DMS79 treated with DMSO at 0.1 percent for 48 hours (cell line): ENCODE results near the gene PDCD1.

Source experiments
- DNase-seq: peaks from one replicate; lab custom pipeline; 2025; lab: John Stamatoyannopoulos, UW

PDCD1 gene

DNA sequence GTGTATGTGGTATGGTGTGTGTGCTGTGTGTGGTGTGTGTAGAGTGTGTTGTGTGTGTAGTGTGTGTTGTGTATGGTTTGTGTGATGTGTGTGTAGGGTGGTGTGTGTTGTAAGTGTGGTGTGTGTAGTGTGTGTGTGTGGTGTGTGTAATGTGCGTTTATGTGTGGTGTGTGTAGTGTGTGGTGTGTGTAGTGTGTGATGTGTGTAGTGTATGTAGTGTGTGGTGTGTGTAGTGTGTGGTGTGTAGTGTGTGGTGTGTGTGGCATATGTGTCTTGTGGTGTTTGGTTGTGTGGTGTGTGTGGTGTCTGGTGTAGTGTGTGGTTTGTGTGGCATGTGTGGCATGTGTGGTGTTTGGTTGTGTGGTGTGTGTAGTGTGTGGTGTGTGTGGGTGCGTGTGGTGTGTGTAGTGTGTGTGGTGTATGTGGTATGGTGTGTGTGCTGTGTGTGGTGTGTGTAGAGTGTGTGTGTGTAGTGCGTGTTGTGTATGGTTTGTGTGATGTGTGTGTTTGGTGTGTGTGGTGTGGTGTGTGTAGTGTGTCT, 6.8 kb upstream of the PDCD1 start:
- no peak for DNase-seq

- DNase-seq: no peak
These were observed 6.1 kb upstream of the PDCD1 start for GRCh38 chr2:241864850-241865213.

DNA sequence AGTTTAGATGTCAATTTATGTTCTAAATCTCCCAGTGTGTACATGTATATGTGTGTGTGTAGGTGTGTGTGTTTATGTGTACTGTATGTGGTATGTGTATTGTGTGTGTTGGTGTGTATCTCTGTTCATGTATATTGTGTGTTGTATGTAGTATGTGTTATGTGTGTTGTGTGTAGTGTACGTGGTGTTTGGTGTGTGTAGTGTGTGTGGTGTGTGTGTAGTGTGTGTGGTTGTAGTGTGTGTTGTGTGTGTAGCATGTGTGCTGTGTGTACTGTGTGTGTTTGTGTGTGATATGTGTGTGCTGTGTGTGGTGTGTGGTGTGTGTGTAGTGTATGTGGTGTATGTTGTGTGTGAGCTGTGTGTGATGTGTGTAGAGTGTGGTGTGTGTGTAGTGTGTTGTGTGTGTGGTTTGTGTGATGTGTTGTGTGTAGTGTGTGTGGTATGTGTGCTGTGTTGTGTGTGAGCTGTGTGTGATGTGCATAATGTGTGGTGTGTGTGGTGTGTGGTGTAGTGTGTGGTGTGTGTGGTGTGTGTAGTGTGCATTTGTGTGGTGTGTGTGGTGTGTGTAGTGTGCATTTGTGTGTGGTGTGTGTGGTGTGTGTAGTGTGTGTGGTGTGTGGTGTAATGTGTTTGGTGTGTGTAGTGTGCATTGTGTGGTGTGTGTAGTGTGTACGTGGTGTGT, 5.6 kb upstream of the PDCD1 start:
- DNase-seq: no peak

DNA sequence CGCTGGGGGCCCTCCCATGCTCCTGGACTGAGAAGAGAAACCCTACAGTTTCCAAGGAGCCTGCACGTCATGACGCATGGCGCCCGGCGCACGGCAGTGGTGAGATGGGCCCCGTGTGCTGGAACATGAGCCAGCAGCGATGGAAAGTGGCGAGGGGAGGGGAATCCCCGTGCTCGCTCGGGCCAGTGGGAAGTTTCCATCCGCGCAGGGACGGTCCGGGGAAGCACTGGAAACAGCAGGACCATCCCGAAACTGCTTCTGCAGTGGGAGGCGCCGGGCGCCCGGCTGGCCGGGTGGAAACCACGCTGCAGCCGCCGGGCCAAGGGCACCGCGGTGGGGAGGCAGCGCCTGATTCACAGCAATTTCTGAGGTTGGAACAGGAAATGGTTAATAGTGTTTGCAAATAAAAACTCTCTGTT, 4.9 kb upstream of the PDCD1 start:
- no peak for DNase-seq

DNA sequence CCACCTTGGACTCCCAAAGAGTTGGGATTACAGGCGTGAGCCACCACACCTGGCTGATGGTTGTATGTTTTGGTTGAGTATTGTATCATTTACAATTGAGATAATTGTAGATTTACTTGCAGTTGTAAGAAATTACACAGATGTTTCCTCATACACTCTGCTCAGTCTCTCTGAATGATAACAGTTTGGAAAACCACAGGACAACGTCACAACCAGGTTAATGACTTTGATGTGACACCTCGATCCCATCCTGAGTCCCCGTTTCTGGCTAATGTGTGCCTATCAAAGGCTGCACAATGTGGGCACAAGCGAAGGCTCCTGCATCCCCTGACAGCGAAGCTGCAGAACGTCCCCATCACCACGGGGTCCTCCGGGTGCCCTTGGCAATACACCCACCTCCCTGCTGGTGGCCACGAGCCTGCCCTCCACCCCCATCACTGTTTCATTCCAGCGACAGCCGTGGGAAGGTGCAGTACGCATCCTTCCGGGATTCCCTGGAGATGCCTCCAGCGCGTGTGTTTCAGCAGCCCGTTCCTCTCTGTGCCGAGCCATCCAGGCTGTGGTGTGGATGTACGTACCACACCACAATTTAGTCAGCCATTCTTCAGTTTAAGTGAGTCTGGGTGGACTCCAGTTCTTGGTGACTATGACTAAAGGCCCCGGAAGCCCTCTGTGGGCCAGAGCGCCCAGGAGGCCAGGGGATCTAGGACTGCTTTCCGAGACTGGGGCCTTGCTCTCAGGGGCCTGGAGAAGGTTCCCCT, 4.3 kb upstream of the PDCD1 start:
- no peak for DNase-seq

DNA sequence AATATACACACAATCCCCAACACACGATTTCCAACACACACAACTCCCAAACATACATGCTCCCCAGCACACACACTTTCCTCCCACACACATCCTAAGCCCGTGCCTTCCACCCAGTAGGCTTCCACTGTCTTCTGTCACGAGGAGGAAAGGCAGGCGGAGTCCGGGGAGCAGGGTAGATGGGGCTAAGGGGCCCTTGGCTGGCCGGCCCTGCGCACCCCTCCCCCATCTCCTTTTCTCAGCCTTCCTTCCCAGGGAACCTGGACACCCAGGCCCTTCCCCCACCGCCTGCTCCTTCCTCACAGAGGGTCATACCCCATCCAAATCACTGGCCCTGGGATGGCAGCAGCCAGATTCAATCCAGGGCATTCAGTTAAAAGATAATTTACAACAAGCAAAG, 3.4 kb upstream of the PDCD1 start:
- no peak for DNase-seq

DNA sequence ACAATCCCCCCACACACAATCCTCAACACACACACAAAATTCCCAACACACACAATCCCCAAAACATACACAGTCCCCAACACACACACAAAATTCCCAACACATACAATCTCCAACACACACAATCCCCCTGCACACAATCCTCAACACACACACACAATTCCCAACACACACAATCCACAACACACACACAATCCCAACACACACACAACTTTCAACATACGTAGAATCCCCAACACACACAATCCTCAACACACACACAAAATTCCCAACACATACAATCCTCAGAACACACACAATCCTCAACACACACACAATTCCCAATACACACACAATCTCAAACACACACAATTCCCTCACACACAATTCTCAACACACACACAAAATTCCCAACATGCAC, 2.6 kb upstream of the PDCD1 start:
- DNase-seq: no peak

DNA sequence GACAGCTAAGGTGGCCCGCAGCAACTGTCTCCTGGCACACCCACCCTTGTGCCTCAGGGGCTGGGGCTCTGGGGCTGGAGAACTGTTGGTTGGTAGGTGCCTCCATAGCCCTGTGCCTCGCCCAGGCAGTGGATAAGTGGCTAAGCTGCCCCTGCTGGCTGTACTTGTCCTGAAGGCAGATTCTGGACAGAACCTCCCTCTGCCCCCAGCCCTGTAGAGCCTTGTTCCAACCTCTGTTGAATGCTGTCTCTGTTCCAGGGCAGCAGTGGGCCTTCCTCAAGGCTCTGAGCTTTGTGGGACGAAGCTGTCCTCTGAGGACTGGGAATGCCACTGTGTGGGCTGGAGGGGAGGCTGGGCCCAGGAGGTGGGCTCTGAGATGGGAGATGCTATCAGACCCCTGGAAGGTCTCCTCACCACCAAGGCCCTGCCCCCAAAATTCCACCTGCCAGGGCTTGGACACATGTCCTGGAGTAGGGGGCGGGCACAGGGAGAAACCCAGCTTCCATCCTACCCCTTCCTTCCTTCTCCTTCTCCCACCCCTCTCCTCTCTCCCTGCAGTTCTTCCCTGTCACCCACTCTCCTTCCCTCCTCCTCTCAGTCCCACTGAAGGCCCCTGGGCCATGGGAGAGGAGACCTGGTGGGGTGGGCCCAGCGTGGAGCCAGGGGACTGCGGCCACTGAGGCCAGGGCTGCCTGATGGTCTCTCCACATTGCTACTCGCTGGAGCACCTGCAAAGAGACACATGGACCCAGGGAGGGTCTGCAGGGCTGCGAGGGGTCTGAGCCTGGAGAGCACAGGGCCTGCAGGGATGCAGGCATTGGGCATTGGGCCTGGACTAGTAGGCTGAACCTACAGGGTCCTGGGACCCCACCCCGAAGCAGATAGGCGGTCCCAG, 1.7 kb upstream of the PDCD1 start:
- DNase-seq: no peak

DNA sequence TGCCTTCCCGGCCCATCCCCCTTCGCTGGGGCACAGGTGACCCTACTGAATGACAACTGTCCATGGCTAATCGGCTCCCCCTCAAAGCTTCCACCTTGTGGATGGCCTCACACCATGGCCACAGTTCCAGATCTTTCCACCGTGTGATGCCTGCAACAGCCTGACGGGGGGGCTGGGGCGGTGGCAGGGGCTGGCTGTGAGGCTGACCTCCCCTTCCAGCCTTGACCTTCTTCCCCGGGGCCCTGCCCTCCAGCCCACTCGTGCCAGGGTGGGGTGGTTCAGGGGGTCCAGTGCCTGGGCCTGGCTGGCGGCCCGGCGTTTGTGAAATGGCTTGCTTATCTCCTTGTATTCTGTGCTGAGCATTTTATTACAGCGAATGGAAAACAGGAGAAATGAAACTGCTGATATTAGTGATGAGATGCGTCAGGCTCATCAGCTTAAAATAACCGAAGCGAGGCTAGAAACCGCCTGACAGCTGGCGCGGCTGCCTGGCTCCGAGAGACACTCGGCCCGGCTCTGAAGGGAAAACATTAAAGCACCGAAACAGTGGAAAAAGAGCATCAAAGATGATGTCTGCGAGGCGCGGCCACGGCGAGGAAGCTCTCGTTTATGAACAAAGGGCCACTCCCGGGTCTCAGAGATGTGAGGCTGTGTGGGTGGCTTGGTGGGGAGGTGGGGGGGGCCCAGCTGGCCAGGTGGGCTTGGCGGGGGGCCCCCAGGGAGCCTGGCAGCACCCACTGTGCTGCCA, 916 bp upstream of the PDCD1 start:
- DNase-seq: no peak

DNA sequence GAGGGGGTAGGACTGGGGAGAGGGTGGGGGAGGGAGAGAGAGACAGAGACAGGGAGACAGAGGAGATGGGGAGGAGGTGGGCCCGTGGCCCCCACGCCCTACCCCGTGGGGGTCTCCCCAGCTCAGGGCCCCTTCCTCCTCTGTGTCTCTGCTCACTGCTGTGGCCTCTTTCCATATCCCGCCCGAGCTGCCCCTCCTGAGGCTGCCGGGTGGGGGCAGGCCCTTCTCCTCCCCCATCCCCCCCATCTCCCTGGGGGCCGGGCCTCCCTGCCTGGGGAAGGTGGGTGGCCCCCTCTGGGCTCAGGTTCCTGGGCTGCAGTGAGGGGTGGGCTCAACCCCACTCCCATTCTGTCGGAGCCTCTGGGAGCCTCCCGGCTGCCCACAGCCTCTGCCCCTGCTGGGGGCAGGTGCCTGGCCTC, 332 bp upstream of the PDCD1 start:
- no peak for DNase-seq

DNA sequence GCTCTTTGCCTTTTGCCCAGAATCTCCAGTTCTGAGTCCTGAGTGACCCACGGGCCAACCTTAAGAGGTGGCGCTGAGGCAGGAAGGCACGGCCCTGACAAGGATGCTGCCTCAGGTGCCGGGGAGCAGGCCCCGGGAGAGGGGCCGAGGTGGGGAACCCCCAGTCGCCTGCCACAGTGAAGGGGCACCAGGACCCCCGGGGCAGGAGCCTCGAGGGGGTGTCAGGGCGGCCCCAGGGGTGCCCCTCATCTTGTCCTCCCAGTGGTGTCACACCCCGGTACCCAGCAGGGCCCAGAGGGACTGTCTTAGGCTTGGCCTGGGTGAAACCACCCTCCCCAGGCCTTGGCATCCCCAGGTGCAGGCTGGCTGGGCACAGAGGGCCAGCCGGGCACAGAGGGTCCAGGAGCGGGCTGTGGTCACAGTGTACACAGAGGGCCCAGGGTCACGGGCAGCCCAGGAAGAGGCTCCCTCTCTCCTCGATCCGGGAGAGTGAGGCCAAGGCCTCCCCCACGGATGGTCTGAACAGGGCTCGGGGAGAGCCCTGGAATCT, 1.0 kb downstream of the PDCD1 start:
- no peak for DNase-seq

GRCh38 chr2:241857041-241857541, 1.6 kb downstream of the PDCD1 start:
- DNase-seq: no peak

DNA sequence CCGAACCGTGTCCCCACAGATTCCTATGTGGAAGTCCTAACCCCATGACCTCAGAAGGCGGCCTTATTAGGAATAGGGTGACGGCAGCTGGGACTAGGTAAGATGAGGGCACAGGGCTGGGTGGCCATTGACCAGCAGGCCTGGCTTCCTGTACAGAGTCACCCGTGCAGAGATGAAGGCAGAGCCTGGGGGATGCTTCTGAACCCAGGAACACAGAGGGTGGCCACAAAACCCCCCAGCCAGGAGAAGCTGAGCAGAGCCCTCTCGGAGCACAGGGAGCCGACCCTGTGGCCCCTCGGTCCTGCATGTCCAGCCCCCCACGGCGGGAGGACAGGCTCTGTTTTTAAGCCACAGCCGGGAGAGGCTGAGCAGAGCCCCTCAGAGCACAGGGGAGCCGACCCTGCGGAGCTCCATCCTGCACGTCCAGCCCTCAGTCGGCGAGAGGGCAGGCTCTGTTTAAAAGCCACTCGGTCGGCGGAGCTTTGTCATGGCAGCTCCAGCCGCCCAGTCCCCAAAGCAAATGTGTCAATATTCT, 2.7 kb downstream of the PDCD1 start:
- no peak for DNase-seq

DNA sequence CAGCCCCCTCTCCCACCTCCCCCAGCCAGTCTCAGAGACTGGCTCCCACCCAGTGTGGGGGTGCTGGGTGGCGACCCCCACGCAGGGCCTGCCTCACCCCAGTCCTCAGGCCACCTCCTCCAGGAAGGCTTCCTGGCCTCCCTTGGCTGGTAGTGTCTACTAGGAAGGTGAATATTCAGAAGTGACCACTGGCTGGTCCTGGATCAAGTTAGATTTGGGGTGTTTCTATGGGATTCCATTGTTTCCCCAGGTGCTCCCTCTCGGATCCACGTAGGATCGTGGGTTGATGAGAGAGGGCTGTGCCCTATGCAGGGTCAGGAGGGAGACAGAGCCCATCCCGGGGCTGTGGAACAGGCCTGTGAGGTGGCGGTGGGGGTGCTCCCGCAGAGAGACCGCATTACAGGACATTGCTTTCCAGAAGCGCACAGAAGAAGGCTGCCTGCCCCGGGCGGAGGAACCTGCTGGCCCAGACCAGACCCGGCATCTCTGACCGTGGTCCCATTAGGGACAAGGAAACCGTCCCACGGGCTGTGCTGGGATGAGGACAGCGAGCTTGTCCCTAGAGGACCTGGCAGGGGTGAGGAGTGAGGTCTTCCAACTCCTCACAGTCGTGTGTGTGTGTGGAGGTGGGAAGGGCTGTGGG, 3.3 kb downstream of the PDCD1 start:
- DNase-seq: no peak

DNA sequence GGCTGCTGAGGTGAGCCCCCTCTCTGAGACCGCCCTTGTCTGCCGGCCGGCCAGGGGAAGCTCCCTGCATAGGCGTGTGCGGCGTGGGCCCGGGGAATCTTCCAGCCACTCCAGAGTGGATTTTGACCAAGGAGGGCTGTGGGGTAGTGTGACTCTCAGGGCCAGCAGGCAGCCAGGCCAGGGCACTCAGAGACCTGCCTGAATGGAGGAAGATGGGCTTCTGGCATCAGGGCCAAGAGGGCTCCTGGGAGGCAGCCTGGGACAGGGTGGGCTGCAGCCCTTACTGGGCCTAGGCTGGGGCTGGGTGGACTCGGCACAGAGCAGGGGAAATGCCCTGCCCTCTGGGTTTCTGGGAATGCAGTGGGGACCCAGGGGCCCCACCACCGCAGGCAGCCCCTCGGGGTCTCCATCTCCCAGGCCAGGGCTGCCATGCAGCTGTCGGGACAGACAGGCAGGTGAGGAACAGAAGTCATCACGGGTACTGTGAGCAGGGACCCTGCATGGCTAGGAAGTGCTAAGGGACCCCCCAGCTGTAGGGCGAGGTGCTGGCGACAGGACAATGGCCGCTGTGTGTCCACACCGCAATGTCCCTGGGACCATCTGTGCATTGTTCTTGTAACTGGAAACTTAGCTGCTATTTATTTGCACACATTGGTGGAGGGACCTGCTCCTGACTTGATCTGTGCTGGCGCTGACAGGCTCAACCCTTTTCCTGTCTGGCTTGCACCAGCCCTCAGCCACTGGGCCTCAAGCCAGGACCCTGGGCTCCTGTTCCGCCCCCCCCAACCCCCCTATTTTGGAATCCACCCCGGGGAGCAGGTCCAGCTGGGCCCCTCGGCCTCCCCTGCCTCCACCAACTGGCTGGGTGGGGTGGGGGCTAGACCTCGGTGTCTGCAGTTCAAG, 4.1 kb downstream of the PDCD1 start:
- DNase-seq: no peak

- no peak for DNase-seq
These were observed 4.9 kb downstream of the PDCD1 start for GRCh38 chr2:241853651-241854341.

DNA sequence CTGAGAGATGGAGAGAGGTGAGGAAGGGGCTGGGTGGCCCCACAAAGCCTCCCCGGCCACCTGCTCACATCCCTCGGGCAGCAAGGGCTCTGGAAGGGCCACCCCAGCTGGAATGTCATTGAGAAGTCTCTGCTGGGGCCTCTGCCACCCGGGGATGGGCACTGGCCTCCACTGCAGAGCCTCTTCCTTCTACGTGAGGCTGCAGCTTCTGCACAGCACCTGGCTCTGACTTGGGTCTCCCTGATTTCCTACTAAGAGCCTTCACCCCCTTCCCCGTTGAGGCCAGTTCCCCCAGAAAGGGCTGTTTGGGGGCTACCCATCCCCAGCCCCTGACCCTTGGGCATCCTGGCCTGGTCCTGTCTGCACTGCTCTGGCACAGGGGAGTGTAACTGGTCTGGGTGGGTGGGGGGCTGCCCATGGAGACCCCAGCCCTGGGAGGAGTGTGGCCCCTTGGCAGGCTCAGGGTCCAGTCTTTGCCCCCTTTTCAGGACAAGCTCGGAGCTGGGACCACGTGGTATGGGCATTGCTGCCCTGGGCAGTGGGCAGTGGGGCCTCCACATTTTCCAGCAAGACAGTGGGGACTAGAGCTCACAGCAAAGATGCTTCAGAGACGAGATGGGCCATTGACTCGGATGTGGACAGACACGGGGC, 5.6 kb downstream of the PDCD1 start:
- DNase-seq: no peak
